Skeletal muscle tissue (tissue), 4 donors: ENCODE measurements around the gene FIZ1. TPM values are rescaled to one million over a fixed set of nuclear protein-coding genes. Genes with fewer than 3 reads are reported as not detected.

Experiments used
- H3K27ac ChIP-seq: one replicate; pipeline ENCODE4 v1.7.0; 2013; ENCODE audit warnings: mild to moderate bottlenecking, low read depth, low read length, inconsistent platforms
- H3K27me3 ChIP-seq, 3 donors: one replicate each; pipeline ENCODE4 v1.7.0; 2013; ENCODE audit warnings: low read length in 3 of 3; ENCODE audit not compliant: control insufficient read depth in 3 of 3, insufficient read depth in 3 of 3
- H3K36me3 ChIP-seq, 3 donors: one replicate each; pipeline ENCODE4 v1.7.0; 2013; ENCODE audit warnings: low read length in 3 of 3; ENCODE audit not compliant: control insufficient read depth in 3 of 3, insufficient read depth in 3 of 3
- H3K4me1 ChIP-seq, 3 donors: one replicate each; pipeline ENCODE4 v1.7.0; 2013; ENCODE audit warnings: low read length in 3 of 3, mild to moderate bottlenecking in 3 of 3; ENCODE audit not compliant: control insufficient read depth in 3 of 3, insufficient read depth in 3 of 3
- H3K4me3 ChIP-seq, 3 donors: one replicate each; pipeline ENCODE4 v1.7.0; 2013; ENCODE audit warnings: low read length in 3 of 3
- H3K9ac ChIP-seq, 3 donors: one replicate each; pipeline ENCODE4 v1.7.0; 2013; ENCODE audit warnings: low read length in 3 of 3, mild to moderate bottlenecking in 3 of 3, moderate library complexity in 2 of 3, low read depth in 1 of 3
- H3K9me3 ChIP-seq, 3 donors: one replicate each; pipeline ENCODE4 v1.7.0; 2013; ENCODE audit warnings: low read length in 3 of 3; ENCODE audit not compliant: control insufficient read depth in 3 of 3
- total RNA-seq: library from RNA; depleted of rRNA; stranded (reverse); fragments of >200 nt; gene quantifications from one replicate; pipeline ENCODE4 v1.2.3, GENCODE V29; 2014
- donor health status: Osteomylitis.

FIZ1 gene
- total RNA-seq, 1 donor from 2014 or later, result under 0.01 TPM

- peaks cover 55 to 63% (median 61%) of the 10 kb centered on the region in 3 donors for H3K4me1 ChIP-seq
- no peaks in the 10 kb centered on the region for H3K27me3 ChIP-seq
- H3K4me3 ChIP-seq, result peak within 1 kb of the TSS; percentile 81 to 86 (median 81)
- peak within 1 kb of the TSS; percentile 78 to 87 (median 82) for H3K9ac ChIP-seq
- H3K36me3 ChIP-seq, result peaks cover 10 to 14% (median 12%) of the 10 kb centered on the region in 3 donors
- H3K27ac ChIP-seq, result peak within 1 kb of the TSS; percentile 65
- no peaks in the 10 kb centered on the region for H3K9me3 ChIP-seq
Observed at GRCh38 chr19:55643003-55643886, 43.9 kb upstream of the FIZ1 start, which contains the start of gene ZNF581. TSS of gene ZNF581 (plus strand) at chr19:55643649. CDS start at chr19:55644572, 923 bp downstream.

GRCh38 chr19:55642153-55643002 is 43.1 kb upstream of the FIZ1 start:
- peak overlapping the region; percentile 52 to 87 (median 78) for H3K9ac ChIP-seq
- H3K9me3 ChIP-seq, result no peaks in the 10 kb centered on the region
- peak overlapping the region; percentile 81 to 87 (median 86) for H3K4me3 ChIP-seq
- peaks cover 58 to 67% (median 65%) of the 10 kb centered on the region in 3 donors for H3K4me1 ChIP-seq
- H3K27ac ChIP-seq, result peak overlapping the region; percentile 85
- H3K27me3 ChIP-seq, result no peaks in the 10 kb centered on the region
- peaks cover 10 to 17% (median 14%) of the 10 kb centered on the region in 3 donors for H3K36me3 ChIP-seq

- Histone ChIP-seq H3K9me3 (no peaks in the 10 kb centered on the region), H3K4me3 (peak overlapping the region; percentile 81 to 87 (median 86)), H3K4me1 (peaks cover 56 to 68% (median 66%) of the 10 kb centered on the region in 3 donors), H3K36me3 (peaks cover 10 to 17% (median 14%) of the 10 kb centered on the region in 3 donors), H3K27ac (peak overlapping the region; percentile 85), H3K27me3 (no peaks in the 10 kb centered on the region), H3K9ac (peak overlapping the region; percentile 52 to 90 (median 81))
Observed at GRCh38 chr19:55641426-55642152, 42.3 kb upstream of the FIZ1 start.

GRCh38 chr19:55640577-55641425 is 41.5 kb upstream of the FIZ1 start, which contains the start of gene ZNF580:
TSS of gene ZNF580 (plus strand) at chr19:55641002. CDS start at chr19:55642509, 1,507 bp downstream.
- peak within 1 kb of the TSS; percentile 82 to 90 (median 84) for H3K9ac ChIP-seq
- peaks cover 10 to 17% (median 14%) of the 10 kb centered on the region in 3 donors for H3K36me3 ChIP-seq
- H3K27ac ChIP-seq, result peak within 1 kb of the TSS; percentile 85
- H3K9me3 ChIP-seq, result no peaks in the 10 kb centered on the region
- H3K4me1 ChIP-seq, result peaks cover 64 to 76% (median 74%) of the 10 kb centered on the region in 3 donors
- H3K27me3 ChIP-seq, result no peaks in the 10 kb centered on the region
- peak within 1 kb of the TSS; percentile 81 to 87 (median 86) for H3K4me3 ChIP-seq

GRCh38 chr19:55640043-55640576 is 40.8 kb upstream of the FIZ1 start:
- H3K4me3 ChIP-seq, result peak overlapping the region; percentile 79 to 87 (median 81)
- H3K36me3 ChIP-seq, result peaks cover 6 to 12% (median 7%) of the 10 kb centered on the region in 3 donors
- H3K27me3 ChIP-seq, result no peaks in the 10 kb centered on the region
- peaks cover 68 to 83% (median 78%) of the 10 kb centered on the region in 3 donors for H3K4me1 ChIP-seq
- H3K9ac ChIP-seq, result peak overlapping the region; percentile 82 to 90 (median 84)
- no peaks in the 10 kb centered on the region for H3K9me3 ChIP-seq
- H3K27ac ChIP-seq, result peak overlapping the region; percentile 85

- Histone ChIP-seq H3K4me3 (no peak overlapping the region), H3K27ac (no peak overlapping the region), H3K27me3 (no peaks in the 10 kb centered on the region), H3K9ac (no peak overlapping the region), H3K4me1 (peaks cover 63 to 77% (median 74%) of the 10 kb centered on the region in 3 donors), H3K36me3 (peaks cover 0 to 7% (median 2%) of the 10 kb centered on the region in 3 donors), H3K9me3 (no peaks in the 10 kb centered on the region)
Observed at GRCh38 chr19:55638864-55639359, 39.6 kb upstream of the FIZ1 start.

GRCh38 chr19:55637534-55637933 is 38.2 kb upstream of the FIZ1 start:
- H3K27ac ChIP-seq, result no peak overlapping the region
- no peaks in the 10 kb centered on the region for H3K27me3 ChIP-seq
- H3K9me3 ChIP-seq, result no peaks in the 10 kb centered on the region
- H3K4me3 ChIP-seq, result peak overlapping the region in 2 of 3 donors; percentile 22 to 31
- H3K9ac ChIP-seq, result peak overlapping the region in 1 of 3 donors; percentile 40
- peaks cover 0 to 7% (median 2%) of the 10 kb centered on the region in 3 donors for H3K36me3 ChIP-seq
- H3K4me1 ChIP-seq, result peaks cover 57 to 70% (median 66%) of the 10 kb centered on the region in 3 donors

GRCh38 chr19:55636723-55637122 is 37.4 kb upstream of the FIZ1 start:
- peak overlapping the region; percentile 29 to 100 (median 100) for H3K4me3 ChIP-seq
- H3K9ac ChIP-seq, result peak overlapping the region in 2 of 3 donors; percentile 100
- peaks cover 0 to 7% (median 2%) of the 10 kb centered on the region in 3 donors for H3K36me3 ChIP-seq
- H3K4me1 ChIP-seq, result peaks cover 52 to 66% (median 63%) of the 10 kb centered on the region in 3 donors
- no peak overlapping the region for H3K27ac ChIP-seq
- H3K9me3 ChIP-seq, result no peaks in the 10 kb centered on the region
- H3K27me3 ChIP-seq, result no peaks in the 10 kb centered on the region
